Endothelial cell of umbilical vein (primary cell): ENCODE measurements around the gene PAPPA2. TPM values are rescaled to one million over a fixed set of nuclear protein-coding genes. Genes with fewer than 3 reads are reported as not detected.

Experiments used
- BruUV-seq: library from RNA; stranded (reverse); fragments of 400-500 nt; replicated peaks from 2 replicates; lab custom pipeline; 2021; lab: Mats Ljungman, UMichigan
- CTCF ChIA-PET: fragments of 300-600, 350-600 bp; sonication (Branson Sonifier 250); formaldehyde crosslinking; loops from one replicate; lab custom pipeline; 2021; ENCODE audit warnings: antibody characterized with exemption, inconsistent platforms; lab: Charles Lee
- POLR2A ChIA-PET: fragments of 300-600, 350-600 bp; sonication (Branson Sonifier 250); formaldehyde crosslinking; loops from one replicate; lab custom pipeline; 2021; ENCODE audit warnings: antibody characterized with exemption, inconsistent platforms; lab: Charles Lee
- DNase-seq: peaks from one replicate; pipeline ENCODE4 v3.0.0-alpha.2; 2011; ENCODE audit warnings: low read depth, low spot score
- FAIRE-seq: peaks from 2 replicates; lab custom pipeline; 2011; peaks lifted over from hg19 to GRCh38; lab: Jason Lieb, UNC
- H2AFZ ChIP-seq: 2 replicates; pipeline ENCODE4 v1.6.0; 2012; ENCODE audit warnings: low read depth, low read length, control low read depth, inconsistent platforms
- H3K27ac ChIP-seq: 2 replicates; pipeline ENCODE4 v1.5.1; 2011; ENCODE audit warnings: low read depth, mild to moderate bottlenecking, control low read depth, low read length, moderate library complexity; ENCODE audit not compliant: insufficient read depth
- H3K27me3 ChIP-seq, 2 experiments: 2 replicates each; pipeline versions ENCODE4 v1.6.0 to v1.6.1; 2011; ENCODE audit warnings: low read length in 2 of 2, mixed read lengths in 1 of 2; ENCODE audit not compliant: control insufficient read depth in 2 of 2, insufficient read depth in 2 of 2
- H3K36me3 ChIP-seq, 2 experiments: 2 replicates in 1 of 2; 3 replicates in 1 of 2; pipeline ENCODE4 v1.5.1; 2011; ENCODE audit warnings: low read length in 2 of 2, mild to moderate bottlenecking in 1 of 2, moderate library complexity in 1 of 2; ENCODE audit not compliant: control insufficient read depth in 2 of 2, insufficient read depth in 2 of 2; ENCODE audit errors: extremely low read depth in 1 of 2
- H3K4me1 ChIP-seq: 3 replicates; pipeline ENCODE4 v1.5.1; 2011; ENCODE audit warnings: mild to moderate bottlenecking, low read length; ENCODE audit not compliant: control insufficient read depth, insufficient read depth; ENCODE audit errors: extremely low read depth
- H3K4me2 ChIP-seq: 2 replicates; pipeline ENCODE4 v1.6.1; 2011; ENCODE audit warnings: low read length, control low read depth, mixed read lengths; ENCODE audit not compliant: insufficient read depth
- H3K4me3 ChIP-seq, 3 experiments: fragments of 200-600 bp in 1 of 3; sonication (generic), shearing (Covaris generic) in 1 of 3; replicated peaks in 1 of 3; 2 replicates each; pipeline ENCODE4 v1.5.1; 2011 to 2016; ENCODE audit warnings: control low read depth in 3 of 3, low read length in 3 of 3, mild to moderate bottlenecking in 2 of 3, inconsistent platforms in 1 of 3, low read depth in 1 of 3, moderate library complexity in 1 of 3; ENCODE audit not compliant: insufficient read depth in 1 of 3
- H3K79me2 ChIP-seq: 2 replicates; pipeline ENCODE4 v1.6.0; 2012; ENCODE audit warnings: low read length, inconsistent platforms; ENCODE audit not compliant: control insufficient read depth, insufficient read depth
- H3K9ac ChIP-seq: replicated peaks from 2 replicates; pipeline ENCODE3; 2011; ENCODE audit warnings: low read length, control low read depth; ENCODE audit not compliant: insufficient read depth; ENCODE audit errors: extremely low read depth
- H3K9me1 ChIP-seq: replicated peaks from 3 replicates; pipeline ENCODE4 v1.6.0; 2011; ENCODE audit warnings: mild to moderate bottlenecking, low read length; ENCODE audit not compliant: control insufficient read depth, insufficient read depth; ENCODE audit errors: extremely low read depth
- H3K9me3 ChIP-seq: replicated peaks from 2 replicates; pipeline ENCODE4 v1.5.1; 2012; ENCODE audit warnings: low read length, inconsistent platforms; ENCODE audit not compliant: control insufficient read depth, insufficient read depth
- H4K20me1 ChIP-seq: replicated peaks from 2 replicates; pipeline ENCODE3; 2011; ENCODE audit warnings: mild to moderate bottlenecking, low read length; ENCODE audit not compliant: control insufficient read depth, insufficient read depth; ENCODE audit errors: extremely low read depth
- EZH2 ChIP-seq: IDR thresholded peaks from 2 replicates; pipeline ENCODE4 v1.6.1; 2012; ENCODE audit warnings: borderline replicate concordance, low read depth, mild to moderate bottlenecking, moderate library complexity, low read length, inconsistent platforms; ENCODE audit not compliant: severe bottlenecking
- FOS ChIP-seq: IDR thresholded peaks from 2 replicates; pipeline ENCODE4 v1.6.1; 2011; ENCODE audit warnings: mild to moderate bottlenecking, low read length, moderate library complexity, borderline replicate concordance; ENCODE audit not compliant: insufficient read depth
- GATA2 ChIP-seq: IDR thresholded peaks from 2 replicates; pipeline ENCODE4 v1.7.0; 2011; ENCODE audit warnings: low read depth, mild to moderate bottlenecking, moderate library complexity, mixed read lengths, low read length; ENCODE audit not compliant: insufficient read length, insufficient read depth
- JUN ChIP-seq: IDR thresholded peaks from 2 replicates; pipeline ENCODE4 v1.6.1; 2011; ENCODE audit warnings: borderline replicate concordance, low read depth; ENCODE audit not compliant: insufficient read length, insufficient read depth
- MYC ChIP-seq: IDR thresholded peaks from one replicate; pipeline ENCODE4 v1.6.1; 2011; ENCODE audit warnings: mild to moderate bottlenecking, low read depth, low read length
- POLR2A ChIP-seq: IDR thresholded peaks from 2 replicates; pipeline ENCODE4 v1.6.1; 2012; ENCODE audit warnings: low read depth, mild to moderate bottlenecking, control low read depth, low read length
- POLR2AphosphoS5 ChIP-seq: IDR thresholded peaks from 2 replicates; pipeline ENCODE4 v1.6.1; 2012; ENCODE audit warnings: low read depth, mild to moderate bottlenecking, control low read depth, low read length, moderate library complexity; ENCODE audit not compliant: insufficient read depth
- dilution Hi-C: fragments of 300-500 bp; cut with MboI; formaldehyde crosslinking; loops from one replicate; pipeline ENCODE4 v1.15.0; 2019; ENCODE audit warnings: low sequenced_read_pairs; ENCODE audit not compliant: extremely low pct_ligation_motif_present
- intact Hi-C: fragments of 100-400 bp; cut with micrococcal nuclease; formaldehyde crosslinking; loops from one replicate; pipeline ENCODE4 v1.10.0; 2022
- polyA plus RNA-seq, 4 experiments: library from polyadenylated mRNA; depleted of rRNA in 3 of 4; stranded (reverse) in 3 of 4; unstranded in 1 of 4; fragments of >200 nt; gene quantifications; 2 replicates each; pipeline versions ENCODE4 v1.2.1 to v1.2.3, GENCODE V29; 2011 to 2012; ENCODE audit warnings: missing spikeins in 1 of 4
- total RNA-seq: library from RNA; stranded (reverse); gene quantifications from 2 replicates; pipeline ENCODE4 v1.2.3, GENCODE V29; 2021
- TF ChIP-seq, protein P1 (sequence below): IDR thresholded peaks from 2 replicates; pipeline ENCODE4 v1.6.1; 2011; ENCODE audit not compliant: insufficient read depth, insufficient read length
- TF ChIP-seq, protein P2 (sequence below), 2 donors: IDR thresholded peaks; 1 replicate in 1 of 2; 2 replicates in 1 of 2; pipeline ENCODE4 v1.5.1; 2011; ENCODE audit warnings: low read length in 2 of 2, mild to moderate bottlenecking in 2 of 2, moderate library complexity in 2 of 2, control low read depth in 1 of 2, inconsistent platforms in 1 of 2, low read depth in 1 of 2; ENCODE audit not compliant: insufficient read depth in 1 of 2; ENCODE audit errors: extremely low read depth in 1 of 2

Gene PAPPA2
- total and polyA plus RNA-seq, 2 donors (not counting 3 experiments of a cell fraction or from before 2014, with no cell fraction given), result not detected

DNA sequence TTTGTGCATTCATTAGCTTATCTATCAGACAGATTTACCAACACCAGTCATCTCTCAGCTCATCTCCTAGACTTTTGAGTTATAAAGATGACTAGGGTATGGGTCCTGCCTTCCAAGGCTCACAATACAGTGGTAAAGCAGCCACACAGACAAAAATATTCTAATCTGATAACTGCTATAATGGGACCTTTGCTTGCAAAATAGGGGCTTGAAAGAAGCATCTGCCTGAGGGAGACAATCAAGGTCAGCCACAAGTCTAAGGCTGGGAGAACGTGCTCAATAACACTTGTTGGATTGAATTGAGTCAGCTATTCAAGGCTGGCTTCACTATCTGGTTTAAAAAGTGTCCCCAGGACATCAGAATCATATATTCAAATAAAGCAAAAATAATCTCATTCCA lies 1.4 kb upstream of the PAPPA2 start:
- no peak overlapping the region for H3K4me3 ChIP-seq
- no peak overlapping the region for H2AFZ ChIP-seq
- ChIA-PET POLR2A (no interaction called here), CTCF (no interaction called here)
- H3K27me3 ChIP-seq, result no peaks in the 10 kb centered on the region
- H4K20me1 ChIP-seq, result no peaks in the 10 kb centered on the region
- no peaks in the 10 kb centered on the region for H3K9me1 ChIP-seq
- no peaks in the 10 kb centered on the region for H3K36me3 ChIP-seq
- DNase-seq (no peak), FAIRE-seq (no peak)
- H3K9me3 ChIP-seq, result peaks cover 2% of the 10 kb centered on the region
- intact Hi-C loops (no loop called here), dilution Hi-C loops (no loop called here)
- no TSS peak for BruUV-seq
- no peak overlapping the region for H3K9ac ChIP-seq
- no peaks in the 10 kb centered on the region for H3K79me2 ChIP-seq
- TF ChIP-seq MYC, result no peak
- no peak for TF ChIP-seq EZH2
- TF ChIP-seq, protein P1, sequence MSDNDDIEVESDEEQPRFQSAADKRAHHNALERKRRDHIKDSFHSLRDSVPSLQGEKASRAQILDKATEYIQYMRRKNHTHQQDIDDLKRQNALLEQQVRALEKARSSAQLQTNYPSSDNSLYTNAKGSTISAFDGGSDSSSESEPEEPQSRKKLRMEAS, result no peak
- TF ChIP-seq, protein P2, sequence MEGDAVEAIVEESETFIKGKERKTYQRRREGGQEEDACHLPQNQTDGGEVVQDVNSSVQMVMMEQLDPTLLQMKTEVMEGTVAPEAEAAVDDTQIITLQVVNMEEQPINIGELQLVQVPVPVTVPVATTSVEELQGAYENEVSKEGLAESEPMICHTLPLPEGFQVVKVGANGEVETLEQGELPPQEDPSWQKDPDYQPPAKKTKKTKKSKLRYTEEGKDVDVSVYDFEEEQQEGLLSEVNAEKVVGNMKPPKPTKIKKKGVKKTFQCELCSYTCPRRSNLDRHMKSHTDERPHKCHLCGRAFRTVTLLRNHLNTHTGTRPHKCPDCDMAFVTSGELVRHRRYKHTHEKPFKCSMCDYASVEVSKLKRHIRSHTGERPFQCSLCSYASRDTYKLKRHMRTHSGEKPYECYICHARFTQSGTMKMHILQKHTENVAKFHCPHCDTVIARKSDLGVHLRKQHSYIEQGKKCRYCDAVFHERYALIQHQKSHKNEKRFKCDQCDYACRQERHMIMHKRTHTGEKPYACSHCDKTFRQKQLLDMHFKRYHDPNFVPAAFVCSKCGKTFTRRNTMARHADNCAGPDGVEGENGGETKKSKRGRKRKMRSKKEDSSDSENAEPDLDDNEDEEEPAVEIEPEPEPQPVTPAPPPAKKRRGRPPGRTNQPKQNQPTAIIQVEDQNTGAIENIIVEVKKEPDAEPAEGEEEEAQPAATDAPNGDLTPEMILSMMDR (IDR thresholded peaks at IDR 0.05; ENCODE audit: extremely low read depth in 1 of 2, insufficient read depth in 1 of 2, low read depth in 1 of 2, low read length in 2 of 2), result no peak
- no peak for TF ChIP-seq JUN
- no peak for TF ChIP-seq POLR2A
- TF ChIP-seq POLR2AphosphoS5, result no peak
- no peak for TF ChIP-seq FOS
- TF ChIP-seq GATA2, result no peak
- H3K4me1 ChIP-seq, result no peaks in the 10 kb centered on the region
- H3K4me2 ChIP-seq, result no peak overlapping the region
- no peak overlapping the region for H3K27ac ChIP-seq
